K562 (cell line): Measurements from ENCODE around the gene EHBP1L1. TPM values are rescaled to one million over a fixed set of nuclear protein-coding genes. Genes with fewer than 3 reads are reported as not detected.

ENCODE experiments used
- CBX2 ChIP-seq: fragments of 200-600 bp; sonication (generic); IDR thresholded peaks from one replicate; pipeline ENCODE4 v1.6.1; 2012; ENCODE audit warnings: mild to moderate bottlenecking, low read length, inconsistent platforms; ENCODE audit not compliant: insufficient read depth, poor library complexity, severe bottlenecking
- CHD1 ChIP-seq: fragments of 200-600 bp; sonication (generic); IDR thresholded peaks from one replicate; pipeline ENCODE4 v1.6.1; 2012; ENCODE audit warnings: mild to moderate bottlenecking, moderate library complexity, low read length, inconsistent platforms
- IRF9 ChIP-seq: fragments of 450-650 bp; IDR thresholded peaks from 2 replicates; pipeline ENCODE4 v1.6.1; 2016; ENCODE audit warnings: missing biosample characterization, missing genetic modification characterization
- LCOR ChIP-seq: sonication (generic); formaldehyde crosslinking; IDR thresholded peaks from 2 replicates; pipeline ENCODE4 v1.8.0; 2022; ENCODE audit warnings: mild to moderate bottlenecking, missing genetic modification reagents
- PKNOX1 ChIP-seq: fragments of 450-650 bp; IDR thresholded peaks from 2 replicates; pipeline ENCODE4 v1.6.1; 2016
- POLR2A ChIP-seq: fragments of 450-650 bp; conservative IDR thresholded peaks from 2 replicates; pipeline ENCODE4 v1.6.1; 2016
- RCOR1 ChIP-seq, 2 experiments: IDR thresholded peaks; 2 replicates each; pipeline ENCODE4 v1.6.1; 2012; ENCODE audit warnings: low read depth in 2 of 2, low read length in 2 of 2, borderline replicate concordance in 1 of 2, improper control_type of control experiment in 1 of 2
- ZC3H4 ChIP-seq: sonication (generic); formaldehyde crosslinking; IDR thresholded peaks from 2 replicates; pipeline ENCODE4 v1.9.0; 2021; ENCODE audit warnings: missing genetic modification reagents, borderline replicate concordance
- ZNF280A ChIP-seq: fragments of 450-650 bp; IDR thresholded peaks from 2 replicates; pipeline ENCODE4 v1.6.1; 2018; ENCODE audit warnings: mild to moderate bottlenecking, low read depth; ENCODE audit not compliant: partially characterized antibody
- polyA plus RNA-seq, 8 experiments: library from polyadenylated mRNA; depleted of rRNA in 4 of 8; stranded (reverse) in 5 of 8; unstranded in 3 of 8; fragments of >200 nt; fragmentation: Nextera tagmentation in 2 of 8; fragmentation: Illumina TruSeq in 1 of 8; extraction: Ambion mirVana in 2 of 8; extraction: Trizol in 1 of 8; gene quantifications; 2 replicates each; pipeline versions ENCODE4 v1.2.1 to v1.2.3, GENCODE V29; 2011 to 2014; ENCODE audit warnings: inconsistent platforms in 1 of 8, missing spikeins in 1 of 8
- total RNA-seq, 7 experiments: library from RNA; depleted of rRNA in 6 of 7; stranded (reverse); fragments of >200 nt in 6 of 7; fragmentation: Illumina TruSeq in 2 of 7; extraction: Trizol in 2 of 7; gene quantifications; 2 replicates each; pipeline versions ENCODE4 v1.2.1 to v1.2.3, GENCODE V29; 2011 to 2021; ENCODE audit warnings: low replicate concordance in 1 of 7
- TF ChIP-seq, protein P1 (sequence below): fragments of 450-650 bp; formaldehyde crosslinking; conservative IDR thresholded peaks from 2 replicates; pipeline ENCODE4 v1.4.0; 2022; ENCODE audit warnings: mild to moderate bottlenecking, missing genetic modification characterization
- TF ChIP-seq, protein P2 (sequence below): fragments of 450-650 bp; formaldehyde crosslinking; IDR thresholded peaks from 2 replicates; pipeline ENCODE4 v1.4.0; 2022; ENCODE audit warnings: missing genetic modification characterization

The EHBP1L1 gene
- total and polyA plus RNA-seq, 9 of the 15 experiments (the other 6 are each of a cell fraction or from before 2014, with no cell fraction given) = 0.03 to 87.1 (median 26.3) TPM

GRCh38 chr11:65569973-65570918 is 5.6 kb upstream of the EHBP1L1 start, which contains the start of gene ZNRD2 (continued):
- TF ChIP-seq RCOR1 (IDR thresholded peaks at IDR 0.05; ENCODE audit: borderline replicate concordance in 1 of 2, low read depth in 2 of 2, low read length in 2 of 2) (peak in 1 of 2 experiments; percentile 84; a peak in 2 of 4 replicates), ZC3H4 (CRISPR knock-in tag) (no peak), IRF9 (tag) (no peak), PKNOX1 (peak; percentile 96), LCOR (CRISPR knock-in tag) (peak; percentile 88; the same call in 1 of the 2 replicates), CBX2 (no peak), POLR2A (peak; percentile 85), CHD1 (peak; percentile 18), ZNF280A (no peak)
- TF ChIP-seq, protein P1, sequence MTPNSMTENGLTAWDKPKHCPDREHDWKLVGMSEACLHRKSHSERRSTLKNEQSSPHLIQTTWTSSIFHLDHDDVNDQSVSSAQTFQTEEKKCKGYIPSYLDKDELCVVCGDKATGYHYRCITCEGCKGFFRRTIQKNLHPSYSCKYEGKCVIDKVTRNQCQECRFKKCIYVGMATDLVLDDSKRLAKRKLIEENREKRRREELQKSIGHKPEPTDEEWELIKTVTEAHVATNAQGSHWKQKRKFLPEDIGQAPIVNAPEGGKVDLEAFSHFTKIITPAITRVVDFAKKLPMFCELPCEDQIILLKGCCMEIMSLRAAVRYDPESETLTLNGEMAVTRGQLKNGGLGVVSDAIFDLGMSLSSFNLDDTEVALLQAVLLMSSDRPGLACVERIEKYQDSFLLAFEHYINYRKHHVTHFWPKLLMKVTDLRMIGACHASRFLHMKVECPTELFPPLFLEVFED (CRISPR knock-in tag) = no peak
- TF ChIP-seq, protein P2, sequence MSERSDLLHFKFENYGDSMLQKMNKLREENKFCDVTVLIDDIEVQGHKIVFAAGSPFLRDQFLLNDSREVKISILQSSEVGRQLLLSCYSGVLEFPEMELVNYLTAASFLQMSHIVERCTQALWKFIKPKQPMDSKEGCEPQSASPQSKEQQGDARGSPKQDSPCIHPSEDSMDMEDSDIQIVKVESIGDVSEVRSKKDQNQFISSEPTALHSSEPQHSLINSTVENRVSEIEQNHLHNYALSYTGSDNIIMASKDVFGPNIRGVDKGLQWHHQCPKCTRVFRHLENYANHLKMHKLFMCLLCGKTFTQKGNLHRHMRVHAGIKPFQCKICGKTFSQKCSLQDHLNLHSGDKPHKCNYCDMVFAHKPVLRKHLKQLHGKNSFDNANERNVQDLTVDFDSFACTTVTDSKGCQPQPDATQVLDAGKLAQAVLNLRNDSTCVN (CRISPR knock-in tag) = 0 out of 2 replicates have a peak, but pooled peaks have one; percentile 32
